Thymus (tissue), 11 donors: ENCODE data around the gene CDH23. TPM values are rescaled to one million over a fixed set of nuclear protein-coding genes. Genes with fewer than 3 reads are reported as not detected.

ENCODE experiments used
- DNase-seq, 9 donors: peaks; one replicate each; pipeline ENCODE4 v3.0.0-alpha.2; 2013; ENCODE audit warnings: low spot score in 9 of 9, low read depth in 6 of 9, missing footprints in 1 of 9
- H3K27ac ChIP-seq, 2 donors: one replicate each; pipeline ENCODE4 v1.5.1; 2013; ENCODE audit warnings: control low read depth in 1 of 2, low read depth in 1 of 2, low read length in 1 of 2, mild to moderate bottlenecking in 1 of 2, moderate library complexity in 1 of 2
- H3K27me3 ChIP-seq, 2 donors: one replicate each; pipeline ENCODE4 v1.5.1; 2013; ENCODE audit warnings: low read length in 1 of 2; ENCODE audit not compliant: control insufficient read depth in 2 of 2, insufficient read depth in 1 of 2
- H3K36me3 ChIP-seq, 2 donors: one replicate each; pipeline ENCODE4 v1.5.1; 2013; ENCODE audit warnings: low read length in 1 of 2, mild to moderate bottlenecking in 1 of 2, moderate library complexity in 1 of 2; ENCODE audit not compliant: control insufficient read depth in 2 of 2, insufficient read depth in 2 of 2
- H3K4me1 ChIP-seq, 2 donors: one replicate each; pipeline ENCODE4 v1.5.1; 2013; ENCODE audit warnings: low read length in 2 of 2; ENCODE audit not compliant: control insufficient read depth in 2 of 2, insufficient read depth in 2 of 2
- H3K4me3 ChIP-seq, 2 donors: one replicate each; pipeline ENCODE4 v1.5.1; 2013; ENCODE audit warnings: low read length in 2 of 2, control low read depth in 1 of 2, mild to moderate bottlenecking in 1 of 2
- H3K9me3 ChIP-seq, 2 donors: one replicate each; pipeline ENCODE4 v1.5.1; 2013; ENCODE audit warnings: low read length in 1 of 2, mild to moderate bottlenecking in 1 of 2; ENCODE audit not compliant: control insufficient read depth in 2 of 2, insufficient read depth in 1 of 2
- WGBS: extraction: QIAGEN DNeasy Blood & Tissue Kit; methylation state at CpG from one replicate; pipeline ENCODE4 v1.1.7; 2013; 5-methylcytosine and 5-hydroxymethylcytosine counted together
- polyA plus RNA-seq: library from polyadenylated mRNA; stranded (reverse); fragments of 200-250 nt; gene quantifications from one replicate; pipeline ENCODE4 v1.2.3, GENCODE V29; 2013
- total RNA-seq: library from RNA; stranded (reverse); fragments of 120-200 nt; gene quantifications from one replicate; pipeline ENCODE4 v1.2.4, GENCODE V29; 2013
- donor health status: healthy.

CDH23 gene
- total and polyA plus RNA-seq, 2 donors: 9.1 TPM

- no peak overlapping the region for H3K27ac ChIP-seq
- no peak overlapping the region for H3K4me3 ChIP-seq
- no peak for DNase-seq
- H3K9me3 ChIP-seq: peaks cover 0 to 3% of the 10 kb centered on the region in 2 donors
- H3K36me3 ChIP-seq: peaks cover 87 to 95% of the 10 kb centered on the region in 2 donors
- H3K4me1 ChIP-seq: peaks cover 0 to 4% of the 10 kb centered on the region in 2 donors
- no peaks in the 10 kb centered on the region for H3K27me3 ChIP-seq
- 97% methylated on average over 7 of the region's 7 CpGs for WGBS
These were observed 432.0 kb downstream of the CDH23 start for GRCh38 chr10:71828702-71829101.

- Histone ChIP-seq H3K36me3 (peaks cover 87 to 95% of the 10 kb centered on the region in 2 donors), H3K27ac (no peak overlapping the region), H3K4me1 (peaks cover 0 to 8% of the 10 kb centered on the region in 2 donors), H3K4me3 (no peak overlapping the region), H3K27me3 (no peaks in the 10 kb centered on the region), H3K9me3 (peaks cover 0 to 3% of the 10 kb centered on the region in 2 donors)
- no peak for DNase-seq
- 93% methylated on average over 5 of the region's 5 CpGs for WGBS
These were observed 432.5 kb downstream of the CDH23 start for GRCh38 chr10:71829171-71829570.

GRCh38 chr10:71829896-71830295 lies 433.2 kb downstream of the CDH23 start:
- DNase-seq: no peak
- peaks cover 0 to 3% of the 10 kb centered on the region in 2 donors for H3K9me3 ChIP-seq
- peaks cover 0 to 8% of the 10 kb centered on the region in 2 donors for H3K4me1 ChIP-seq
- 97% methylated on average over 5 of the region's 5 CpGs for WGBS
- H3K27ac ChIP-seq: no peak overlapping the region
- H3K27me3 ChIP-seq: no peaks in the 10 kb centered on the region
- H3K4me3 ChIP-seq: no peak overlapping the region
- H3K36me3 ChIP-seq: peaks cover 85 to 89% of the 10 kb centered on the region in 2 donors

GRCh38 chr10:71830726-71831125 lies 434.0 kb downstream of the CDH23 start:
- no peak for DNase-seq
- peaks cover 0 to 9% of the 10 kb centered on the region in 2 donors for H3K4me1 ChIP-seq
- H3K36me3 ChIP-seq: peaks cover 77 to 81% of the 10 kb centered on the region in 2 donors
- WGBS: 86% methylated on average over 4 of the region's 4 CpGs
- H3K4me3 ChIP-seq: no peak overlapping the region
- no peaks in the 10 kb centered on the region for H3K27me3 ChIP-seq
- no peak overlapping the region for H3K27ac ChIP-seq
- peaks cover 0 to 3% of the 10 kb centered on the region in 2 donors for H3K9me3 ChIP-seq

GRCh38 chr10:71831646-71832552 lies 435.2 kb downstream of the CDH23 start:
- H3K27ac ChIP-seq: no peak overlapping the region
- DNase-seq: no peak
- H3K4me1 ChIP-seq: peaks cover 5 to 21% of the 10 kb centered on the region in 2 donors
- no peak overlapping the region for H3K4me3 ChIP-seq
- peaks cover 65 to 75% of the 10 kb centered on the region in 2 donors for H3K36me3 ChIP-seq
- no peaks in the 10 kb centered on the region for H3K27me3 ChIP-seq
- peaks cover 0 to 3% of the 10 kb centered on the region in 2 donors for H3K9me3 ChIP-seq
- 98% methylated on average over 19 of the region's 19 CpGs for WGBS

GRCh38 chr10:71832967-71833366 lies 436.2 kb downstream of the CDH23 start:
- H3K4me1 ChIP-seq: peaks cover 16 to 32% of the 10 kb centered on the region in 2 donors
- H3K36me3 ChIP-seq: peaks cover 62 to 71% of the 10 kb centered on the region in 2 donors
- no peak overlapping the region for H3K4me3 ChIP-seq
- no peaks in the 10 kb centered on the region for H3K27me3 ChIP-seq
- peaks cover 0 to 3% of the 10 kb centered on the region in 2 donors for H3K9me3 ChIP-seq
- H3K27ac ChIP-seq: no peak overlapping the region
- WGBS: 94% methylated on average over 5 of the region's 5 CpGs
- no peak for DNase-seq

GRCh38 chr10:71833451-71834342 lies 437.0 kb downstream of the CDH23 start:
- H3K27me3 ChIP-seq: no peaks in the 10 kb centered on the region
- H3K9me3 ChIP-seq: peaks cover 0 to 1% of the 10 kb centered on the region in 2 donors
- no peak overlapping the region for H3K4me3 ChIP-seq
- H3K36me3 ChIP-seq: peaks cover 58 to 71% of the 10 kb centered on the region in 2 donors
- H3K4me1 ChIP-seq: peaks cover 23 to 39% of the 10 kb centered on the region in 2 donors
- no peak overlapping the region for H3K27ac ChIP-seq
- DNase-seq: no peak
- WGBS: 97% methylated on average over 8 of the region's 8 CpGs

- DNase-seq: no peak
- peaks cover 52 to 65% of the 10 kb centered on the region in 2 donors for H3K36me3 ChIP-seq
- no peaks in the 10 kb centered on the region for H3K9me3 ChIP-seq
- 96% methylated on average over 14 of the region's 14 CpGs for WGBS
- peaks cover 24 to 45% of the 10 kb centered on the region in 2 donors for H3K4me1 ChIP-seq
- no peaks in the 10 kb centered on the region for H3K27me3 ChIP-seq
- no peak overlapping the region for H3K4me3 ChIP-seq
- H3K27ac ChIP-seq: no peak overlapping the region
These were observed 437.6 kb downstream of the CDH23 start for GRCh38 chr10:71834343-71834674.
